ENCODE measurements around the gene ABR. TPM values are rescaled to one million over a fixed set of nuclear protein-coding genes. Genes with fewer than 3 reads are reported as not detected.

The ABR gene
- total and polyA plus RNA-seq, 7 donors = 30.4 to 146 (median 79.3) TPM

DNA sequence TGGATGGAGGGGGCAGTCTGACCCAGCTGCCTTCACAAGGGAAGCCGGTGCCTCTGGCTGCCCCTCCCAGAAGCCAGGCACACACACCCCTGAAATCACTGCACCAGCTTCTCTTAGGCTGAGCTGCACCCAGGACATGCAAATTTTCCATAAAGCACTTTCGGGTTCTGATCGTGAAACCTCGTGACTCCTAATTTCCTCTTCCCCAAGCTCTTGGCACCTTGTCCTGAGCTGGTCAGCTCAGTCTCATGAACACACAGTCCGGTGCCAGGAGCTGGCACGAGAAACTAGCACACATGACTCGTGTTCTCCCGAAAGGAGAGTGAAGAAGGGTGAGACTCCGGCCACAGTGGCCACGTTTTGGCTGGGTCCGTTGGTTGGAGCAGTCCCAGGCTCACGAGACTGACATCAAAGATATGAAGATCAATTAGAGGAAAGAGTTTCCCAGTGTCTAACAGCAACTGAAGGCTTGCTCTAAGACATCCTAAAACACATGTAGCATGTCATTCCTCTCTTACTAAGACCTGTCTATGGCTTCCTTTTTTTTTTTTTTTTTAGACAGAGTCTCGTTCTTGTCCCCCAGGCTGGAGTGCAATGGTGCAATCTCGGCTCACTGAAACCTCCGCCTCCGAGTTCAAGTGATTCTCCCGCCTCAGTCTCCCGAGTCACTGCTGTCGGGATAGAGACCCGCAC is 9.2 kb upstream of the ABR start:
- TF ChIP-seq POLR2AphosphoS5 (IDR thresholded peaks at IDR 0.05) = peak; percentile 24 to 86 (median 48)
- no peak for TF ChIP-seq POLR2A (IDR thresholded peaks at IDR 0.05)
- TF ChIP-seq EP300 (IDR thresholded peaks at IDR 0.05) = peak in 1 of 4 donors; percentile 72
- TF ChIP-seq, protein P1, sequence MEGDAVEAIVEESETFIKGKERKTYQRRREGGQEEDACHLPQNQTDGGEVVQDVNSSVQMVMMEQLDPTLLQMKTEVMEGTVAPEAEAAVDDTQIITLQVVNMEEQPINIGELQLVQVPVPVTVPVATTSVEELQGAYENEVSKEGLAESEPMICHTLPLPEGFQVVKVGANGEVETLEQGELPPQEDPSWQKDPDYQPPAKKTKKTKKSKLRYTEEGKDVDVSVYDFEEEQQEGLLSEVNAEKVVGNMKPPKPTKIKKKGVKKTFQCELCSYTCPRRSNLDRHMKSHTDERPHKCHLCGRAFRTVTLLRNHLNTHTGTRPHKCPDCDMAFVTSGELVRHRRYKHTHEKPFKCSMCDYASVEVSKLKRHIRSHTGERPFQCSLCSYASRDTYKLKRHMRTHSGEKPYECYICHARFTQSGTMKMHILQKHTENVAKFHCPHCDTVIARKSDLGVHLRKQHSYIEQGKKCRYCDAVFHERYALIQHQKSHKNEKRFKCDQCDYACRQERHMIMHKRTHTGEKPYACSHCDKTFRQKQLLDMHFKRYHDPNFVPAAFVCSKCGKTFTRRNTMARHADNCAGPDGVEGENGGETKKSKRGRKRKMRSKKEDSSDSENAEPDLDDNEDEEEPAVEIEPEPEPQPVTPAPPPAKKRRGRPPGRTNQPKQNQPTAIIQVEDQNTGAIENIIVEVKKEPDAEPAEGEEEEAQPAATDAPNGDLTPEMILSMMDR (IDR thresholded peaks at IDR 0.05) = no peak
- intact Hi-C loops (cut with DNase I) = no loop called here
- Histone ChIP-seq H3K27me3 (peaks cover 0 to 5% (median 0%) of the 10 kb centered on the region in 3 donors), H3K27ac (peak overlapping the region; percentile 54 to 67 (median 62)), H3K4me3 (no peak overlapping the region), H3K9me3 (no peaks in the 10 kb centered on the region), H3K36me3 (no peaks in the 10 kb centered on the region), H3K4me1 (peaks cover 0 to 39% (median 37%) of the 10 kb centered on the region in 4 donors)
- DNase-seq = peak; percentile 98
- 67 to 70% methylated on average over 20 of the region's 20 CpGs for WGBS, 2 donors

DNA sequence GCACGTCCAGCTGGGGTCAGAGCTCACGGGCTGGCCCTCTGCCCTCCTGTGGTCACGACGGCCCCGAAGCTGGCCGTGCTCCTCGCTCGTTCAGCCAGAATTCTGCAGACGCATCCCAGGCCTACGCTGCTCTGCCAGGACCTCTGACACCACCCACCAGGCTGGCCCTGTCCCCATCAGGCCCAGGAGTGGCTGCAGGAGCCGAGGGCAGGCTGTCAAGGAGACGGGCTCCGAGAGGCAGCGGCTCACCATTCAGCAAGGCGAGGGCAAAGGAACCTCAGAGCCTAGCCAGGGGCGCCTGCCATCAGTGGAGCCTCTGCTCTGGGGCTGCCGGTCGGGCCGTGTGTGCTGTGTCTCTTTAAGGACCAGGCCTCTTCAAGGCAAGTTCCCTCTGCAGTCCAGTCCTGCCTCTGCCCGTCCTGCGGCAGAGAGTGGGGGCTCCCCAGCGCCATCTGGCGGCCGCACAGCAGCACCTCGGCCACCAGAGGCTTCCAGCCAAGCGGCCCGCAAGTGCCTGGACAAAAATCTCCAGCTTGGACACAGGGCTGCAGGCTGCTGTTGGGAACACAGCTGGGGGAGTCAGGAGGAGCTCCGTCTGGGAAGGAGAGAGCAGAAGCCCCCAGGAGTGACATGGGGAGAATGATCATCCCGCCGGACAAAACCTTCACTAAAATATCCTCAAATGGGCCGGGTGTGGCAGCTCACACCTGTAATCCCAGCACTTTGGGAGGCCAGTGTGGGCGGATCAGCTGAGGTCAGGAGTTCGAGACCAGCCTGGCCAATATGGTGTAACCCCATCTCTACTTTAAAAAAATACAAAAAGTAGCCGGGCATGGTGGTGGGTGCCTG is 7.4 kb upstream of the ABR start:
- Histone ChIP-seq H3K9me3 (no peaks in the 10 kb centered on the region), H3K27me3 (no peaks in the 10 kb centered on the region), H3K4me3 (peak overlapping the region in 3 of 4 donors; percentile 25 to 28 (median 27)), H3K36me3 (no peaks in the 10 kb centered on the region), H3K27ac (peak overlapping the region; percentile 58 to 77 (median 70)), H3K4me1 (peaks cover 0 to 39% (median 37%) of the 10 kb centered on the region in 4 donors)
- TF ChIP-seq, protein P1 (IDR thresholded peaks at IDR 0.05) = peak; percentile 92 to 99 (median 96)
- TF ChIP-seq POLR2AphosphoS5 (IDR thresholded peaks at IDR 0.05) (peak in 3 of 4 donors; percentile 28 to 49 (median 40)), EP300 (IDR thresholded peaks at IDR 0.05) (no peak), POLR2A (IDR thresholded peaks at IDR 0.05) (no peak)
- peak; percentile 95 for DNase-seq
- intact Hi-C loops (cut with DNase I) = loop anchor here (1.0 kb wide), 1 partner anchor 64 kb away; no protein-coding TSS in a partner anchor
- 39 to 42% methylated on average over 34 of the region's 34 CpGs for WGBS, 2 donors

DNA sequence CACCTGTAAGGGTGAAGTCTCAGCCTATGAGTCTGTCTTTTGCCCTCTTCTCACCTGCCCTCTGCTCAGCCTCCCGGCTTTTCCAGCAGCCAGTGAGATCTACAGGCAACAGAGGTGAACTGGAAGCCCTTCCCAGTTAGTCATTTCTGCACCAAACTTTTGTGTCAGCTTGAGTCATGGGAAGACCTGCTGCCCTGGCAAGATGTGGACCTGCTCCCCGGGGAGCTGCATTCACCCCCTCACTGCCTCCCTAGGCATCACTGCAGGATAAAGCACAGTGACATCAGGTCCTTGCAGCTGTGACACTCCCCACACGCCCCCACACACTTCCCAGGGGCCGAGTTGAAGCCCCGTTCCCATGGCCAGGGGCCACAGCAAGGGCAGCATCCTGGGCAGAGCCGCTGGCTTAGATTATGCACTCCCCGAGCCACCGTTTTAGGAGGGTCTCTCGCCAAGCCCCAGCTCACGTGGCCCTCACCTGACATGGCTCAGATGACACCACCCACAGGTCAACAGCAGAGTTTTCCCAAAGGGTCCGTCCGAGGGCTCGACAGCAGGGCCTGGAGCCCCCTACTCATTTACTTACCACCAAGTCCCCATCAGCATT is 6.5 kb upstream of the ABR start:
- H3K9me3 ChIP-seq = no peaks in the 10 kb centered on the region
- H3K4me1 ChIP-seq = peaks cover 0 to 39% (median 37%) of the 10 kb centered on the region in 4 donors
- H3K4me3 ChIP-seq = peak overlapping the region in 3 of 4 donors; percentile 25 to 28 (median 27)
- intact Hi-C loops (cut with DNase I) = no loop called here
- H3K27ac ChIP-seq = peak overlapping the region; percentile 58 to 77 (median 70)
- TF ChIP-seq POLR2A (IDR thresholded peaks at IDR 0.05) (no peak), POLR2AphosphoS5 (IDR thresholded peaks at IDR 0.05) (no peak), EP300 (IDR thresholded peaks at IDR 0.05) (no peak)
- TF ChIP-seq, protein P1 (IDR thresholded peaks at IDR 0.05) = no peak
- no peaks in the 10 kb centered on the region for H3K27me3 ChIP-seq
- no peak for DNase-seq
- 81% methylated on average over 13 of the region's 13 CpGs for WGBS, 2 donors
- H3K36me3 ChIP-seq = no peaks in the 10 kb centered on the region

DNA sequence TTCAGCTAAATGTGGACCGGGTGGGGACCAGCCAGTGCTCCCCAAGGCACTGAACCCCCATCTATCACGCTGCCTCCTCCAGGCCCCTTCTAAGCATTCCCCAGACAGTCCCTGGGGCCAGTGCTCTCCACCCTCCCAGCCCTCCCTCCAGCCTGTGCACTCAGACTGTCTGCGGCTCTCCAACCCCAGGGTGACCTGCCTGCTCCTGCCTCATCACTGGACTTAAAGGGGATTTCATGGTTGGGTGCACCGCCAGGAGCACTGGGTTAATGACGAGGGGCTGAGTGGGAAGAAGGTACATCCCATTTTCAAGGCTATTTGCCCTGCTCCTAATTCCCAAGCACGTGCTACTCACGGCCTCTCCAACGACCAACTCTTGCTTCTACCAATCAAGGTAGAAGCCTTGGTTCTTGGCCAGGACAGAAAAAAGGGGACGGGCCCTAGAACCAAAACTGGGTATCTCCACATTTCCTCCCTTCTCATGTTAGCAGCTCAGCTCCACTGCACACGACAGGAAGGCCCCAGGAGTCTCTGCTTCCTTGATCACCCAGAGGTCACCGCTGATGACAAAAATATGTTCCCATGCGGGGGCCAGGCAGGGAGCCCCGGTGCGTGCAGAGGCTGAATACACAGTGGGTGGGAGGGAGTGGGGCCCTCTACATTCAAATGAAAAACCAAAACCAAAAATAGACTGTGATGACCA is 3.5 kb upstream of the ABR start:
- intact Hi-C loops (cut with DNase I) = no loop called here
- Histone ChIP-seq H3K27me3 (no peaks in the 10 kb centered on the region), H3K27ac (no peak overlapping the region), H3K36me3 (no peaks in the 10 kb centered on the region), H3K9me3 (no peaks in the 10 kb centered on the region), H3K4me1 (peaks cover 0 to 42% (median 36%) of the 10 kb centered on the region in 4 donors), H3K4me3 (no peak overlapping the region)
- TF ChIP-seq POLR2AphosphoS5 (IDR thresholded peaks at IDR 0.05) (no peak), POLR2A (IDR thresholded peaks at IDR 0.05) (no peak), EP300 (IDR thresholded peaks at IDR 0.05) (no peak)
- TF ChIP-seq, protein P1 (IDR thresholded peaks at IDR 0.05) = no peak
- 43 to 86% methylated on average over 14 of the region's 14 CpGs for WGBS, 2 donors
- DNase-seq = no peak
